BLaER1 (cell line): ENCODE results near the gene CPED1.
A peak's percentile ranks its signal among the peaks of the same experiment; 100 is the strongest.

Experiments used
- H3K27ac ChIP-seq: shearing (Covaris generic); formaldehyde crosslinking; 2 replicates; pipeline ENCODE4 v1.8.1; 2022
- H3K27me3 ChIP-seq: shearing (Covaris generic); formaldehyde crosslinking; 2 replicates; pipeline ENCODE4 v1.8.1; 2022
- H3K36me3 ChIP-seq: shearing (Covaris generic); formaldehyde crosslinking; 2 replicates; pipeline ENCODE4 v1.8.1; 2022
- H3K4me1 ChIP-seq: shearing (Covaris generic); formaldehyde crosslinking; 2 replicates; pipeline ENCODE4 v1.8.1; 2022
- H3K4me2 ChIP-seq: shearing (Covaris generic); formaldehyde crosslinking; 2 replicates; pipeline ENCODE4 v1.8.1; 2022
- H3K4me3 ChIP-seq: shearing (Covaris generic); formaldehyde crosslinking; 2 replicates; pipeline ENCODE4 v1.8.1; 2022
- H3K9ac ChIP-seq: shearing (Covaris generic); formaldehyde crosslinking; 2 replicates; pipeline ENCODE4 v1.8.1; 2022
- H3K9me3 ChIP-seq: shearing (Covaris generic); formaldehyde crosslinking; 2 replicates; pipeline ENCODE4 v1.8.1; 2022
- H4K20me1 ChIP-seq: shearing (Covaris generic); formaldehyde crosslinking; 2 replicates; pipeline ENCODE4 v1.8.1; 2022
- Cebpa-rat ChIP-seq: shearing (Covaris generic); IDR thresholded peaks from 2 replicates; pipeline ENCODE4 v1.8.1; 2022

CPED1 gene

DNA sequence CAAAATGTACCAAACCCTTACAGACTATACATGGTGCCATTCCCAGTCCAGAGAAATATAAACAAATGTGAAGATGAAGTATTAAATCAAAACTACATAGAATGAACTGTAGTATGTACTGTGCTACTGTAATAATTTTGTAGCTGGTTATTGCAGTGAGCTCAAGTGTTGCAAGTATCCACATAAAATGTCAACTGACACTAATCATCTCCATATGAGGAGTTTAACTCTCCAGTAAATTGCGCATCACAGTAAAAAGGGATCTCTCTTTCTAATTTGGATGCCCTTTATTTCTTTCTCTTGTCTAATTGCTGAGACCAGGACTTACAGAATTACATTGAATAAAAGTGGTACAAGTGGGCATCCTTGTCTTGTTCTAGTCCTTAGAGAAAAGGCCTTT, 165.5 kb downstream of the CPED1 start:
- Histone ChIP-seq H3K4me1 (no peaks in the 10 kb centered on the region), H4K20me1 (no peaks in the 10 kb centered on the region), H3K27me3 (no peaks in the 10 kb centered on the region), H3K9ac (no peak overlapping the region), H3K36me3 (peaks cover 50% of the 10 kb centered on the region), H3K9me3 (peaks cover 5% of the 10 kb centered on the region; the same call in 1 of the 2 replicates), H3K4me3 (no peak overlapping the region), H3K27ac (no peak overlapping the region), H3K4me2 (no peak overlapping the region)
- no peak for TF ChIP-seq Cebpa-rat

DNA sequence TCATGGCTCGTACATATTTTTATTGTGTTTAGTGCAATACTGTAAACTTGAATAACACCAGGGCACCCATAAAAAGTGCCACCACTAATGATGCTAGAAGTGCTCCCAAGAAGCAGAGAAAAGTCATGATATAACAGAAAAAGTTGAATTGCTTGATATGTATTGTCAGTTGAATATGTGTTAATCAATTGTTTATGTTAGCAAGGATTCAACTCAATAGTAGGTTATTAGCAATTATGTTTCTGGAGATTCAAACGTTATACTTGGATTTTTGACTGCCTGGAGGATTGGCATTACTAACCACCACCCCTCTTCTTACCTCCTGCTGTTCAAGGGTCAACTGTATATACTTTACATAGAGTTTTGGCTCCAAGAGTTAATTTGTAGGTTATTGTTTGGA, 168.3 kb downstream of the CPED1 start:
- Histone ChIP-seq H3K4me1 (no peaks in the 10 kb centered on the region), H3K36me3 (peaks cover 43% of the 10 kb centered on the region), H3K9ac (no peak overlapping the region), H3K27me3 (no peaks in the 10 kb centered on the region), H3K9me3 (peaks cover 5% of the 10 kb centered on the region; the same call in 1 of the 2 replicates), H3K4me3 (no peak overlapping the region), H3K4me2 (no peak overlapping the region), H3K27ac (no peak overlapping the region), H4K20me1 (no peaks in the 10 kb centered on the region)
- no peak for TF ChIP-seq Cebpa-rat

DNA sequence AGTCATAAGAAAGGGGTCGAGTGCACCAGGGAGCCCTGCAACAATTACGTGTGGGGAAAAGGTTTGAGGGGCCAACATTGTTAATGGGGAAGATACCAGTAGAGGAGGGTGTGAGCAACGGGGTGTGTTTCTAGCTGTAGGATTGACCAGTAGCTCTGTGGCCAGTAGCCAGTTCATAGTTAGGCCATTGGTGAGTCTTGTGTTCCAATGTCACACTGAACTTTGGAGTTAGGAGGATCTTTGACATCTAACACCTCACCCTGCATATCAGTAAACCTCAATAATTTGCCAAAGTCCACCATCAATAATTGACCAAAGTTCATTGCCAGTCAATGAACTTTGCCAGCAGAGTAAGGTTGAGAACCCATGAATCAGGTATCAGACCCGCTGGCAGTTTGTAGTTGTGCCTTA, 168.8 kb downstream of the CPED1 start:
- Histone ChIP-seq H3K36me3 (peaks cover 44% of the 10 kb centered on the region), H3K9ac (no peak overlapping the region), H3K4me1 (no peaks in the 10 kb centered on the region), H3K27me3 (no peaks in the 10 kb centered on the region), H3K4me3 (no peak overlapping the region), H3K27ac (no peak overlapping the region), H3K9me3 (peaks cover 5% of the 10 kb centered on the region; the same call in 1 of the 2 replicates), H4K20me1 (no peaks in the 10 kb centered on the region), H3K4me2 (no peak overlapping the region)
- no peak for TF ChIP-seq Cebpa-rat

DNA sequence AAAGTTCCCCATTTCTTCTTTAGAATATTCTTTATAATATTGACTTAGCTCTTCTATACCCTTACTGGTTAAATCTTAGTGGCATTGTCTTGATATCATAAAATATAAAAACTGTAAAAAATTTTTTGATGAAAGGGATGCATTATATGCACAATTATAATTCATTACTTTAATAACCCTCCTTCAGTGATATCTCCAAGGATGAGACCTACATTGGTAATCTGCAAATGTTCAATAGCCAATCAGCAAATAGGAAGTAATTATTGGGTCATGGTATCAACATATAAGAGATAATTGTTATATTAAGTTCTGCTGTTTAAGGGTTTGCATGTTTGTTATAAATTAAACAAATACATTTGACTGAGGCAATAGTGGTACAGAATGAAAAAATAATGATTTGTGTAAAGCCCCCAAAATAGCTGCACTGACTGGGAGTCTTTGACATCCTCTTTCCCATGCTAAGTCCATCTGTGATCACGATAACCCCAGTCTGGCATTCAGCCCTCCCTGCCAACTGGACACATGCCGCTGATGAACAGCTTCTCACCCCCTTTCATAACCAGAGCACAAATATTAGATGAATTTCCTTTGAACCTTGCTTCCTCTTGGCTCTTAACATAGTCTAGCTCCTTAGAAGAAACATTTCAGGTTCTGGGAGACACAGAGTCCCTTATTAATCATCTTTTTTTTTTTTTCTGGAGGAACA, 169.5 kb downstream of the CPED1 start:
- Histone ChIP-seq H3K27me3 (no peaks in the 10 kb centered on the region), H3K9ac (no peak overlapping the region), H3K27ac (no peak overlapping the region), H3K9me3 (peaks cover 5% of the 10 kb centered on the region; the same call in 1 of the 2 replicates), H4K20me1 (no peaks in the 10 kb centered on the region), H3K4me3 (no peak overlapping the region), H3K36me3 (peaks cover 46% of the 10 kb centered on the region), H3K4me1 (peaks cover 2% of the 10 kb centered on the region), H3K4me2 (no peak overlapping the region)
- TF ChIP-seq Cebpa-rat = no peak

- no peak overlapping the region for H3K9ac ChIP-seq
- H3K27ac ChIP-seq = no peak overlapping the region
- H3K36me3 ChIP-seq = peaks cover 52% of the 10 kb centered on the region
- no peak overlapping the region for H3K4me3 ChIP-seq
- H3K4me1 ChIP-seq = peaks cover 8% of the 10 kb centered on the region
- H3K27me3 ChIP-seq = no peaks in the 10 kb centered on the region
- no peaks in the 10 kb centered on the region for H4K20me1 ChIP-seq
- no peak for TF ChIP-seq Cebpa-rat
- H3K4me2 ChIP-seq = no peak overlapping the region
- H3K9me3 ChIP-seq = peaks cover 5% of the 10 kb centered on the region; the same call in 1 of the 2 replicates
These were observed 170.2 kb downstream of the CPED1 start for GRCh38 chr7:121158665-121159064.

GRCh38 chr7:121159553-121159952, 171.0 kb downstream of the CPED1 start:
- no peaks in the 10 kb centered on the region for H3K27me3 ChIP-seq
- H3K4me1 ChIP-seq = peaks cover 17% of the 10 kb centered on the region
- peaks cover 59% of the 10 kb centered on the region for H3K36me3 ChIP-seq
- H3K27ac ChIP-seq = no peak overlapping the region
- H4K20me1 ChIP-seq = no peaks in the 10 kb centered on the region
- TF ChIP-seq Cebpa-rat = no peak
- H3K9me3 ChIP-seq = peaks cover 5% of the 10 kb centered on the region; the same call in 1 of the 2 replicates
- H3K9ac ChIP-seq = no peak overlapping the region
- no peak overlapping the region for H3K4me3 ChIP-seq
- H3K4me2 ChIP-seq = no peak overlapping the region

DNA sequence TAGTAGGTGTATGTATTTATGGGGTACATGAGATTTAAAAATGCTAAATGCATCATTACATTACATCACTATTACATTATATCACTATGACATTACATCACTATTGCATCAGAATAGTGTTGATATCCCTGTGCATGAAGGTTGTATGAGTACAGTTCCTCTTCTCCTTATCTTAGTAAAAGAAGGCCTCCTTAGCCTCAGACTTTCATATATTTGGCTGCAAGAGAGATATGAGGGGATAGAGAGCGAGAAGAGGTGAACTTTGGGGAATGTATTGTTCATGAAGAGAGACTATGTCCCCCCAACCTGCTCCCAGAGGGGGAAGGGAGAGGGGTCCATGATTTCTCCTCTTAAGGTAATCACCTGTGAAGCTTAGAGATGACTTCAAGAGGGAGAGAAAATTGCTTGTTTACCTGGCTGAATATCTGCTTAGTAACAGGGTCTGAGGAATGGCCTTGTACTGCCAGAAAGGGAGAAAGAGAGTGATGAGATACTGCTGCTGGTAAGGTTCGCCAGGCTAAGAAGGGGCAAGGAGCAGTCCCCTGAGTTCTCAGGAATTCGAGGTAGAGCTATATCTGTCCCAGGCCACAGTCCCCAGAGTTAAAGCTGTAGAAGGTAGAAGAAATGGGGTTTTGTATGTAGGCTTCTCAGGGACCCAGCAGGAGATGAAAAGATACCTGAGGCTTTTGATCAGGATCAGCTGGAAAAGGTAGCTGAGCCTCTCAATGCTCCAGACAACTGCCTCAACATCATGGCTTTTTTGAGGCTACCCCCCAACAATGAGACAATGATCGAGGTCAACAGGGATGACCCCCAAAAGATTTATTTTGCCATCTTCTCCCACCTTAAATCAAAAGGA, 171.9 kb downstream of the CPED1 start:
- no peak overlapping the region for H3K4me2 ChIP-seq
- peaks cover 5% of the 10 kb centered on the region; the same call in 1 of the 2 replicates for H3K9me3 ChIP-seq
- H3K27ac ChIP-seq = peak overlapping the region; percentile 36; the same call in 1 of the 2 replicates
- no peak overlapping the region for H3K9ac ChIP-seq
- peaks cover 59% of the 10 kb centered on the region for H3K36me3 ChIP-seq
- TF ChIP-seq Cebpa-rat = no peak
- H3K4me3 ChIP-seq = no peak overlapping the region
- no peaks in the 10 kb centered on the region for H4K20me1 ChIP-seq
- peaks cover 22% of the 10 kb centered on the region for H3K4me1 ChIP-seq
- H3K27me3 ChIP-seq = no peaks in the 10 kb centered on the region

DNA sequence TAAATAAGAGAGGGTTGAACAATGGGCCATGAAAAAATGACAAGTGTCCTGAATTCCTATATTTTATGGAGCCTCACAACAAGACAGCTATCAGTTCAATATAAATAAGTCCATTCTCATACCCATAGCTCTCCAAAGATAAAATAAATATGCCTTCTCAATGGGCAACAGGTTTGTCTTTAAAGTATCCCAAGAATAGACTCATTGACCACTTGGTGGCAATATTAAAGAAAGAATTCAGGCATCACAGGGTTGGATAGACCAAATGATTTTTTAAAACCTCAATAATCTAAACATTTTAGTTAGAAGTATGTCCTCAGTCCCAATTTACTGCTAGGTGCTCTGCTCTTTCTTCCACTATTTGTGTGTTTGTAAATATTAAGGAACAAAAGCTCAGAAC, 175.2 kb downstream of the CPED1 start:
- H3K9ac ChIP-seq = no peak overlapping the region
- no peak overlapping the region for H3K4me3 ChIP-seq
- no peaks in the 10 kb centered on the region for H3K27me3 ChIP-seq
- H3K27ac ChIP-seq = peak overlapping the region; percentile 24; the same call in 1 of the 2 replicates
- H3K9me3 ChIP-seq = no peaks in the 10 kb centered on the region
- H3K36me3 ChIP-seq = peaks cover 36% of the 10 kb centered on the region
- peaks cover 54% of the 10 kb centered on the region for H3K4me1 ChIP-seq
- TF ChIP-seq Cebpa-rat = no peak
- H3K4me2 ChIP-seq = peak overlapping the region; percentile 62
- H4K20me1 ChIP-seq = no peaks in the 10 kb centered on the region

DNA sequence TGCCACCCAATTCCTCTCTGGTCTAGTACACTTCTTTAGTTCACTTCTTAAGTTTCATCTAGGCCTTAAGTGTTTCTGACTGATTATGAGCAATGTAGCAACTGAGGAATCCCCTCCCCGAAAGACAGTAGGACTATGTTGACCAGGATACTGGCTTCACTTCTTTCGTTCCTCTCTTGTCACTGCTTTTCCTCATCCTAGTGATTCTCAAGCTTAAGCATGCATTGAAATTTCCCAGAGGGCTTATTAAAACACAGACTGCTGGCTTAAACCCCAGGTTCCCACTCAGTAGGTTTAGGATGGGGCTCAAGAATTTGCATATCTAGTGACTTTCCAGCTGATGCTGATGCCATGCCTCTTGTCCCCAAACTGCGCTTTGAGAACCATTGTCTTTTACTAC, 175.7 kb downstream of the CPED1 start:
- Histone ChIP-seq H3K9ac (0 out of 2 replicates have a peak overlapping the region, but pooled peaks have one; percentile 40), H3K4me1 (peaks cover 57% of the 10 kb centered on the region), H3K9me3 (no peaks in the 10 kb centered on the region), H3K4me2 (peak overlapping the region; percentile 62), H3K36me3 (peaks cover 36% of the 10 kb centered on the region), H3K27ac (peak overlapping the region; percentile 24; the same call in 1 of the 2 replicates), H3K4me3 (no peak overlapping the region), H3K27me3 (no peaks in the 10 kb centered on the region), H4K20me1 (no peaks in the 10 kb centered on the region)
- no peak for TF ChIP-seq Cebpa-rat

DNA sequence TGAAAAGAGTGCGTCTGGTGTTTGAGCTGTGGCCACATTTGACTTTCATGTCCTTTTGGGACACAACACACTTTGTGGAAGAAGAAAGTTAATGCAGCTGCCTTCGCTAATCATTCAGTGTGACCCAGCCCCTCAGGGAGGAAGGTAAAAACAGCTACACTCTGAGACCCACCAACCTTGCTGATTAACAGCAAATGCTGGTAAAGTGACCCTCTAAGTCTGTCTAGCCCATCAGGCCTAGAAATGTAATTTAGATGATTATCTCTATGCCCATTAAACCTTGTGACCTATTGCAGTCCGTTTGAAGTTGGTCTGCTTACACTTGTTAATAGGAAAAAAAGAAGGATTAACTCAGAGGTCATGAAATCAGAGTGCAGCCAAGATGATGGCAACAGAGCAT, 178.4 kb downstream of the CPED1 start:
- H3K4me1 ChIP-seq = peaks cover 66% of the 10 kb centered on the region
- H3K27me3 ChIP-seq = no peaks in the 10 kb centered on the region
- H3K4me3 ChIP-seq = 0 out of 2 replicates have a peak overlapping the region, but pooled peaks have one; percentile 2
- peak overlapping the region; percentile 67 for H3K4me2 ChIP-seq
- H3K9ac ChIP-seq = peak overlapping the region; percentile 42; the same call in 1 of the 2 replicates
- no peaks in the 10 kb centered on the region for H4K20me1 ChIP-seq
- no peaks in the 10 kb centered on the region for H3K9me3 ChIP-seq
- H3K27ac ChIP-seq = peak overlapping the region; percentile 49; the same call in 1 of the 2 replicates
- H3K36me3 ChIP-seq = peaks cover 26% of the 10 kb centered on the region
- no peak for TF ChIP-seq Cebpa-rat
